ENCODE measurements around the gene INPP5K. TPM values are rescaled to one million over a fixed set of nuclear protein-coding genes. Genes with fewer than 3 reads are reported as not detected.
"Not testable (repeated sequence)": the region's sequence is repeated elsewhere in the genome, so short reads cannot be mapped to it uniquely, and the experiment has no call there.

INPP5K gene
- total RNA-seq, 4 donors from 2014 or later: 60.9 to 163 (median 64.7) TPM

DNA sequence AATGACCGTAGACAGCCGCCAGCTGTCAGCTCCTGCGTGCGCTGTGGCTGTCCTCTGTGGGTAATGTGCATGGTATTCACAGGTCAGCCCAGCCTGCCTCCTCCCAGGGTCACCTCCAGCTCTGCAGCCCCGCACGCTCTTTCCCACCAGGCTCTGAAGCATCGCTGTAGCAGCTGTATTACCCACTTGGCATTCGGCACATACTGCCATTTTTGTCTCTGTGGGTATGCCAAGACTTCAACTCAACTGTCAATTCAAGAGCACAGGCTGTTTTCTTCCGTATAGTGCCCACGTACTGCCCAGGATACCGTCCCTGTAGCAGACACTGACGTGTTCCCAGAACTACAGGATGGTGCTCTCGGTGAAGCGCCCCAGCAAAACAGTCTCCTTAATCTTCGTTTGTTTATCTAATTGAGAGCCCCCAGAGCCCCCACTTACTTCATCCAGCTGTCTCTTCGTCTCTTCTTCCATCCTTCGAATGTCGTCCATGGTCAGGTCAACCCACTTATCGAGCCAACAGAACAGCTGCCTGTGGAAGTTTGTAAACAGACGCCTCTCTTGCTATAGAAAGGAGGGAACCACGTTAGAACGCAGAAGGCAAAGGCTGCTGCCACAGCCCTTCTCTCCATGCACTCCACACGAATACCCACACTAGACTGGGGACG lies 17.4 kb upstream of the INPP5K start:
- Histone ChIP-seq H3K36me3 (peaks cover 0 to 95% (median 0%) of the 10 kb centered on the region in 3 donors), H3K27ac (peak overlapping the region in 2 of 4 donors; percentile 3 to 17), H3K4me1 (no peaks in the 10 kb centered on the region), H3K27me3 (no peaks in the 10 kb centered on the region), H3K4me3 (no peak overlapping the region), H3K9me3 (no peaks in the 10 kb centered on the region)
- TF ChIP-seq, protein P1, sequence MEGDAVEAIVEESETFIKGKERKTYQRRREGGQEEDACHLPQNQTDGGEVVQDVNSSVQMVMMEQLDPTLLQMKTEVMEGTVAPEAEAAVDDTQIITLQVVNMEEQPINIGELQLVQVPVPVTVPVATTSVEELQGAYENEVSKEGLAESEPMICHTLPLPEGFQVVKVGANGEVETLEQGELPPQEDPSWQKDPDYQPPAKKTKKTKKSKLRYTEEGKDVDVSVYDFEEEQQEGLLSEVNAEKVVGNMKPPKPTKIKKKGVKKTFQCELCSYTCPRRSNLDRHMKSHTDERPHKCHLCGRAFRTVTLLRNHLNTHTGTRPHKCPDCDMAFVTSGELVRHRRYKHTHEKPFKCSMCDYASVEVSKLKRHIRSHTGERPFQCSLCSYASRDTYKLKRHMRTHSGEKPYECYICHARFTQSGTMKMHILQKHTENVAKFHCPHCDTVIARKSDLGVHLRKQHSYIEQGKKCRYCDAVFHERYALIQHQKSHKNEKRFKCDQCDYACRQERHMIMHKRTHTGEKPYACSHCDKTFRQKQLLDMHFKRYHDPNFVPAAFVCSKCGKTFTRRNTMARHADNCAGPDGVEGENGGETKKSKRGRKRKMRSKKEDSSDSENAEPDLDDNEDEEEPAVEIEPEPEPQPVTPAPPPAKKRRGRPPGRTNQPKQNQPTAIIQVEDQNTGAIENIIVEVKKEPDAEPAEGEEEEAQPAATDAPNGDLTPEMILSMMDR (IDR thresholded peaks at IDR 0.05): no peak
- no peak for TF ChIP-seq POLR2A (IDR thresholded peaks at IDR 0.05)
- DNase-seq: no peak

DNA sequence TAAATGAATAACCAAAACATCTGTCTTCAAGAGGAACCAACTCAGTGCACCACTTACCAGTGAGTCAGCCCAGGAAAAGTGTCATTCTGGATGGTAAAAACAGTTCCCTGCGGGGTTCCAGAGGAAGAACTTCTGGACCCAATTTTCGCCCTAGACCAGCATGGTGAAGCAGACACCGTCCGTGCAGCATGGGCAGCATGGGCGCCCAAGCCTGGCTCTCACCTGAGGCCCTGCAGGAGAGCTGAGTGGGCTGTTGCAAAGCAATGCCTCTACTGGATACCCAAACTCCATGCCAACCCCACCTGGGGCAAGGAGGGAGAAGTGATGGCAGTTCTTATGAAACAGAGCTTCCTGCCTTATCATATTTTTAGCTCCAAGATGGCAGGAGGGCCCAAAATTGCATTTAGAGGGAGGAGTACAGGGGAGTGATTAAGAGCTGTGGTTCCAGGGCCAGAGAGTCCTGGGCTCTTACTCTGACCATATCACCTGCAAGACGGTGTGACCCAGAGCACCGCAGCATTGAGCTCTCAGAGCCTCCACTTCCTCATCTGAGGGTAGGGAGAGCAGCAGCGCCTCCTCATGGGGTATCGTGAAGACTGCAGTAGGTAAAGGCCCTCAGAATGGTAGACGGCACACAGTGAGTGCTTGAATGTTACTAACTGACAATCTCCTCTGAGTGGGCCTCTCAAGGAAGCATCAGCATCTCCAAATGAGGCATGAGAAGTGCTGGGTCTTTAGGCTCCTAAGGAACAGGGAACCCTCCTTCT lies 16.6 kb upstream of the INPP5K start:
- Histone ChIP-seq H3K4me1 (no peaks in the 10 kb centered on the region), H3K27me3 (no peaks in the 10 kb centered on the region), H3K9me3 (no peaks in the 10 kb centered on the region), H3K36me3 (peaks cover 0 to 93% (median 0%) of the 10 kb centered on the region in 3 donors), H3K4me3 (no peak overlapping the region), H3K27ac (peak overlapping the region in 2 of 4 donors; percentile 3 to 17)
- no peak for TF ChIP-seq POLR2A (IDR thresholded peaks at IDR 0.05)
- TF ChIP-seq, protein P1 (IDR thresholded peaks at IDR 0.05): peak in 5 of 6 experiments; percentile 21 to 41 (median 32)
- DNase-seq: peak in 2 of 3 donors; percentile 45 to 72

DNA sequence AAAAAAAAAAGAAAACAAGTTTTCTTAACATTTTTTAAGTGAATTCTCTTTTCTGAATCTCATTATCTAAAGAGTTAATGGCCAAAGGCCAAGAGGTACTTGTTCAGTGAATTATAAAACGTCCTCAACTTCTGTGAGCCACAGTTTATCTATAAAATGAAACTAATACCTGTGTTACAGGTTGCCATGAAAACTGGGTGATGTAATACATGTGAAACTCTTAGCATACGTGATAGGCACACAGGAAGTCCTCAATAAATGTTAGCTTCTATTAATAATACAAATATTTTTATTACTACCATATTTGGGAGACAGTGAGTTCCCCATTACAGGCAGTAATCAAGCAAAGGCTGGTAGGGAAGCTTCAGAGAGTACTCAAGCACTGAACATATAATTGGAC lies 13.5 kb upstream of the INPP5K start:
- H3K36me3 ChIP-seq: peaks cover 0 to 91% (median 0%) of the 10 kb centered on the region in 3 donors
- H3K27ac ChIP-seq: no peak overlapping the region
- no peak for DNase-seq
- no peaks in the 10 kb centered on the region for H3K4me1 ChIP-seq
- H3K27me3 ChIP-seq: no peaks in the 10 kb centered on the region
- no peaks in the 10 kb centered on the region for H3K9me3 ChIP-seq
- no peak overlapping the region for H3K4me3 ChIP-seq
- no peak for TF ChIP-seq POLR2A (IDR thresholded peaks at IDR 0.05)
- TF ChIP-seq, protein P1 (IDR thresholded peaks at IDR 0.05): no peak

DNA sequence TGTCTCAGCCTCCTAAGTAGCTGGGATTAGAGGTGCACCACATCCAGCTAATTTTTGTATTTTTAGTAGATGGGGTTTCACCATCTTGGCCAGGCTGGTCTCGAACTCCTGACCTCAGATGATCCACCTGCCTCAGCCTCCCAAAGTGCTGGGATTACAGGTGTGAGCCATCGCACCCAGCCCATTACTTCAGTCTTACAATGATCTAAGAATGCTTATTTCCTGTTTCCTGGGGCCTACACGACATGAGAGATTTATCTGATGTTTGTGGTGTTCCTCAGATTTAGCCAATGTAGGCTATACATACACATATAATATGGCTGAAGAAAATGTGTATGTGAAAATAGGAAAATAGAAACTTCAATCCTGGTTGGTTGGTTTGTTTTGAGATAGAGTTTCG lies 10.5 kb upstream of the INPP5K start:
- H3K9me3 ChIP-seq, H3K27me3 ChIP-seq, H3K4me3 ChIP-seq, DNase-seq, H3K4me1 ChIP-seq, H3K27ac ChIP-seq: not testable (repeated sequence)
- peaks cover 0 to 87% (median 0%) of the 10 kb centered on the region in 3 donors for H3K36me3 ChIP-seq

DNA sequence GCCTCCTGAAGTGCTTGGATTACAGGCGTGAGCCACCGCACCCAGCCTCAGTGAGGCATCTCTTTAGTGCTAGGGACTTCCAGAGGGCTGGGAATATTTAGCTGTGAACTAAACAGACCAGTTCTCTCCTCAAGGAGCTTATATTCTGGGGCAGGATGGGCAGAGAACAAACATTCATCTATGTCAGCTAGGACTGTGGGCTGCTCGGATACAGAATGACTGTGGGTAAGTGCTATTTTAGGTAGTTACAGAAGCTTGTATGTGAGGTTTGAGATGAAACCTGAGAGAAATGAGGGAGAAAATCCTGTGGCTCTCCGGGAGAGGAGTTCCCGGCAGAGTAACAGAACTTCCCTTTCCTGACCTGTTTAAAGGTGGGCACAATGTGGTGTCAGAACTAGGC lies 6.2 kb upstream of the INPP5K start:
- Histone ChIP-seq H3K9me3 (no peaks in the 10 kb centered on the region), H3K36me3 (peaks cover 0 to 70% (median 0%) of the 10 kb centered on the region in 3 donors), H3K4me3 (no peak overlapping the region), H3K27ac (no peak overlapping the region), H3K4me1 (peaks cover 0 to 2% (median 1%) of the 10 kb centered on the region in 4 donors), H3K27me3 (no peaks in the 10 kb centered on the region)
- no peak for DNase-seq
- TF ChIP-seq POLR2A (IDR thresholded peaks at IDR 0.05): no peak
- TF ChIP-seq, protein P1 (IDR thresholded peaks at IDR 0.05): no peak

DNA sequence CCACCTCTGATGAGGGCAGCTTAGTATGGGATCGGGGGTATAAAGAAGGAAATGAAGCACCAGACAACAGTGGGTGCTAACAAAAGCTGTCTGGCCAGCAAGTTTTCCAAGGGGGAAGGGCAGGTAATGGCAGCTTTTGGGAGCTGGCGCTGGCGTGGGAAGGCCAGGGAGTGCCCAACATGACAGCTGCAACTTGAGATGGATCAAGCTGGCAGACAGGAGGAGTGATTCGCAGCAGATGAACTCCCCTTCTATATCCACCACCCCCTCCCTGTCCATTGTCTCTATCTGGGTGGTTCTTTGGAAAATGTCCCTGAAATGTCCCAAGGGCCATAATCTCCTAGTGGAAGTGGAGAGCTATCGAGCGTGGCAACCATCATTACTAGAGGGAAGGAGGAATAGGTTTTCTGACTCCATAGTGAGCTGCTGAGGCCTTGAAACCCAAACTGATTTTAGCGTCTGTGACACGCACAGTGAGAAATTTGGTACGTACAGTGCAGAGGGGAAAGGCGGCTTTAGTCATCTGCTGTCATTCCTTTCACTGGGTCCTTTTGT lies 4.8 kb upstream of the INPP5K start:
- Histone ChIP-seq H3K36me3 (peaks cover 0 to 58% (median 0%) of the 10 kb centered on the region in 3 donors), H3K4me3 (no peak overlapping the region), H3K4me1 (peaks cover 0 to 8% (median 5%) of the 10 kb centered on the region in 4 donors), H3K27me3 (no peaks in the 10 kb centered on the region), H3K9me3 (no peaks in the 10 kb centered on the region), H3K27ac (no peak overlapping the region)
- no peak for DNase-seq
- TF ChIP-seq, protein P1 (IDR thresholded peaks at IDR 0.05): no peak
- no peak for TF ChIP-seq POLR2A (IDR thresholded peaks at IDR 0.05)
